Subcutaneous adipose tissue (tissue), 4 donors: ENCODE data around the gene GFRA1. TPM values are rescaled to one million over a fixed set of nuclear protein-coding genes. Genes with fewer than 3 reads are reported as not detected.

Source experiments
- total RNA-seq, 4 donors: library from RNA; depleted of rRNA; stranded (reverse); fragments of >200 nt; gene quantifications; one replicate each; pipeline ENCODE4 v1.1.0, GENCODE V29; 2016
- TF ChIP-seq, protein P1 (sequence below): fragments of 450-650 bp; IDR thresholded peaks from one replicate; pipeline ENCODE4 v1.5.1; 2016; ENCODE audit warnings: low read depth, mild to moderate bottlenecking, control low read depth, antibody characterized with exemption, moderate library complexity

Gene GFRA1
- total RNA-seq, 4 donors from 2014 or later, result 47.8 to 152 (median 69.4) TPM

DNA sequence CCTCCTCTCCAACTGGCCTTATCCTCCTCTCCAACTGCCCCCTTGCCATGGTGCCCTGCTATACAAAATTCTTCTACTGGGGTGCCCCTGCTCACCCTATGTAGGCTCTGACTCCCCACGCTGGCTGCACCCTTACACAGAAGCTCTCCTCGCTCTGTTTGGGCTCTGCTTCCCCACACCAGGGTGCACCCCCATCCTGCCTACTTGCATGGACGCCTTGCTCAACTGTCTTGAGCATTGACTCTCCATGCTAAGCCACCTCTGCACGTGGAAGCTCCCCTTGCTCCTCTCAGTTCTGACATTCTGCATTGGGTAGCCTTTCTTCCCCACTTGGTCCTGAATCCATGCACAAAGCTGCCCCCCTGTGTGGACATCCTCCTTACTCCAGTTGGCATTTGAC lies 231.1 kb downstream of the GFRA1 start:
- TF ChIP-seq, protein P1, sequence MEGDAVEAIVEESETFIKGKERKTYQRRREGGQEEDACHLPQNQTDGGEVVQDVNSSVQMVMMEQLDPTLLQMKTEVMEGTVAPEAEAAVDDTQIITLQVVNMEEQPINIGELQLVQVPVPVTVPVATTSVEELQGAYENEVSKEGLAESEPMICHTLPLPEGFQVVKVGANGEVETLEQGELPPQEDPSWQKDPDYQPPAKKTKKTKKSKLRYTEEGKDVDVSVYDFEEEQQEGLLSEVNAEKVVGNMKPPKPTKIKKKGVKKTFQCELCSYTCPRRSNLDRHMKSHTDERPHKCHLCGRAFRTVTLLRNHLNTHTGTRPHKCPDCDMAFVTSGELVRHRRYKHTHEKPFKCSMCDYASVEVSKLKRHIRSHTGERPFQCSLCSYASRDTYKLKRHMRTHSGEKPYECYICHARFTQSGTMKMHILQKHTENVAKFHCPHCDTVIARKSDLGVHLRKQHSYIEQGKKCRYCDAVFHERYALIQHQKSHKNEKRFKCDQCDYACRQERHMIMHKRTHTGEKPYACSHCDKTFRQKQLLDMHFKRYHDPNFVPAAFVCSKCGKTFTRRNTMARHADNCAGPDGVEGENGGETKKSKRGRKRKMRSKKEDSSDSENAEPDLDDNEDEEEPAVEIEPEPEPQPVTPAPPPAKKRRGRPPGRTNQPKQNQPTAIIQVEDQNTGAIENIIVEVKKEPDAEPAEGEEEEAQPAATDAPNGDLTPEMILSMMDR, result no peak

DNA sequence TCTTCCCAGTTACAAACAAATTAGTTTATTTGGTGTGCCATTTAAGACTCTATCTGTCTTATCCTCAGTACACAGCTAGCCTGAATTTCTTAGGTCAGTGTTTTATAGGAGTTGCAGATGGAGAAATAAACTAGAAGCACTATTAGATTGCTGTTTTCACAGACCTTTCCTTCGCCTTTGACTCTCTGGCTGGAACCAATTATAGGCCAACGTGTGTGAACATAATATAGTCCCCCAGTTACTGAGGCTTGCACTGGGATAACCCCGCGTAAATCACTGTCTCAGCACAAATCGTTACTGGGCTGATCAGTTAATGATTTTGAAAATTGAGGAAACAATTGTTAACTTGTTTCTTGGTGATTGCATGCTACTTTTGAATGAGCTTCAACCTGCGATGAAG lies 233.4 kb downstream of the GFRA1 start:
- TF ChIP-seq, protein P1, result no peak

DNA sequence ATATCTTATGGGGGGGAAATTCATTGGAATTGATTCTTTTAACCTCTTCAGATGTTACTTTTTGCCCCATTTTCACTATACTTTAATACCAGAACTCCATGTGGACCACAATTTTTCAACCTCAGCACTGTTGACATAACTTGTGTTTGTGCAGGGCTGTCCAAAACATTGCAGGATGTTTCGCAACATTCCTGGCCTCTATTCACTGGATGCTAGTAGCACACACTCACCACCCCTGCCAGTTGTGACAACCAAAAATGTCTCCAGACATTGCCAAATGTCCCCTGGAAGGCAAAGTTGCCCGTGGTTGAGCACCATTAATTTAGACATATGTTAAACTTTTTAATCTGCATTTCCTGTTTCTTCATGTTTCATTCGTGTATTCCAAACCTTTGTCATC lies 234.7 kb downstream of the GFRA1 start:
- TF ChIP-seq, protein P1, result no peak

DNA sequence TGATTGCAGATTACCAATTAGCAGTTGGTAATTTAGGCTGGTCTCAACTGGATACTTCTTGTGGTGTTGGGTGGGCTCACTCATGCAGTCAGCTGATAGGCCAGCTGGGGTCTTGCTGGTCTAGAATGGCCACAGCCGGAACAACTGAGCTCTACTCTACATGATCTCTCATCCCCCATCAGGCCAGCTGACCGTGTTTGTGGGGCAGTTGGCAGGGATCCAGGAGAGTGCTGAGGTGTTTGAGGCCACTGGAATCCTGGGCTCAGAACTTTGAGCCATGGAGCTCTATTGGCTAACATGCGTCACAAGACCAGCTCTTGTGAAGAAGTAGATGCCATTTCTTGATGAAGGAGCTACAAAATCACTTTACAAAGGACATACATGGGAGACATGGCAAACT lies 242.4 kb downstream of the GFRA1 start:
- TF ChIP-seq, protein P1, result no peak

DNA sequence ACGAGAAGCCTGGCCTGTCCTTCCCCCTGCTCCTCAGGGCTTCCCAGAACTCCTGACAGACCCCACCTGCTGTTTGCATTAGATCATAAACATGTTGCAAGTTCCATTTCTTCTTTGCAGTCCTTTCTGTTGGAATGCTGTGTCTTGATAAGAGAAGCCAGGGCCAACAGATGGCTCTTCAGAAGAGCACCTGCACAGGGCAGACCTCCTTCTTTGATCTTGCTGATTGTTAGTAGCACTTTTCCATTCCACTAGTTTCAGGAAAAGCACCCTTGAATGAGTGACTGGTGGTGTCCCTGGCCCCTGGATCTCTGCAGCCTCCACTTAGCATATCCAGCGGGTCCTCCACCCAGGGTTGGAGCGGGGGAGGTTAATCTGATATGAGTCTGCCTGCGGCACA lies 243.2 kb downstream of the GFRA1 start:
- TF ChIP-seq, protein P1, result no peak

DNA sequence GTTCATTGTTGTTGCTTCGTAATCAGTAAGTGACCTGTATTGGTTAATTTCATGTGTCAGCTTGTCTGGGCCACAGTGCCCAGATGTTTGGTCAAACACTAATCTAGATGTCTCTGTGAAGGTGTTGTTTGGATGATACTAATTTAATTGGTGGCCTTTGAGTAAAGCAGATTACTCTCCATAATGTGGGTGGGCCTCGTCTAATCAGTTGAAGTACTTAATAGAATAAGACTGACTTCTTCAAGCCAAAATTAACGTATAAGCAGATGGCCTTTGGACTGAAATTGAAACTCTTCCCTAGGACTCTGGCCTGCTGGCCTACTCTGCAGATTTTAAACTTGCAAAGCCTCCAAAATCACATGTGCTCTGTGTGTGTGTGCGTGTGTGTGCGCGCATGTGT lies 245.7 kb downstream of the GFRA1 start:
- TF ChIP-seq, protein P1, result no peak

DNA sequence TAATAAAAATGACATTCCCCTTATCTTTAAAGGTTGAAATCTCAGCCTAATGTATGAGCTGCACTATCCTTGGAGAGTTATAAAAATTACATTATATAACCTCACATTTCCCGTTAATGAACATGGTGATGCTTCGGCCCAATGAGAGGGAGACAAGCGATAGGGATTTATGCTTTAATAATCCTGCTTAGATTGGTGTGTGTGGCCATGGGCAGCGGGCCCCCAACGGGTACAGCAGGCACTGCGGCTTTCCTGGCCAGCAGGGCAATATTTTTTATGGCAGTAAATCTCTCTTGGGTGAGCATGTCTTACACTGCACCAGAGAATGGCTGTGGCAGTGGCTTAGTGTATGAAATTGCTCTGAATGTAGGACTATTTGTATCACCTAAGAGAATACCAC lies 246.3 kb downstream of the GFRA1 start:
- TF ChIP-seq, protein P1, result no peak

DNA sequence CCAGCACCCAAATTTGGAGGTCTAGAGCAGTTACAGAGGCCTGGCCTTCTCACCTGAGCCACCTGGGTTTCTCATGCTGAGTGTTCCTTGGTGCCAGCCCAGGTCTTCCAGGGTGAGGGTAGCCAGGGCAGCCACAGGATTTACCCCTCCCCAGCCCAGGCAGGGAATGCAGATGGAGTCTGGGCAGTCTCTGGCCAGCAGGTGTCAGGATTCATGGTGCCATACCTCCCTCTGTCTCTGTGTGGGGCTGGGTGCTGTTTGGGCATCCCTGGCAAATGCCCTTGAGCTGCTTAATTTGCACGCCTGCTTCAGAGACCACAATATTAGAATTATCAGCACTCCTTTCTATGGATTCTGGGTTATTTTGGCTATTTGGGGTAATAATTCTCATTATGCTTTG lies 246.7 kb downstream of the GFRA1 start:
- TF ChIP-seq, protein P1, result no peak
